ENCODE measurements around the gene OGDHL. TPM values are rescaled to one million over a fixed set of nuclear protein-coding genes. Genes with fewer than 3 reads are reported as not detected.
"Not testable (repeated sequence)": the region's sequence is repeated elsewhere in the genome, so short reads cannot be mapped to it uniquely, and the experiment has no call there.

The OGDHL gene
- polyA plus RNA-seq, 3 donors = 35.0 to 45.7 (median 41.4) TPM

GRCh38 chr10:49741108-49741995 is 20.8 kb downstream of the OGDHL start:
- no peak for DNase-seq (ENCODE audit: low read depth in 3 of 3, low spot score in 2 of 3)

GRCh38 chr10:49740346-49741107 is 21.6 kb downstream of the OGDHL start:
- DNase-seq (ENCODE audit: low read depth in 3 of 3, low spot score in 2 of 3) = no peak

- DNase-seq (ENCODE audit: low read depth in 3 of 3, low spot score in 2 of 3) = no peak
Measured at GRCh38 chr10:49739426-49739825, 22.7 kb downstream of the OGDHL start.

- no peak for DNase-seq (ENCODE audit: low read depth in 3 of 3, low spot score in 2 of 3)
Measured at GRCh38 chr10:49738616-49739360, 23.3 kb downstream of the OGDHL start.

GRCh38 chr10:49737474-49738201 is 24.5 kb downstream of the OGDHL start:
- DNase-seq (ENCODE audit: low read depth in 3 of 3, low spot score in 2 of 3) = no peak

GRCh38 chr10:49736564-49737113 is 25.5 kb downstream of the OGDHL start:
- no peak for DNase-seq (ENCODE audit: low read depth in 3 of 3, low spot score in 2 of 3)

GRCh38 chr10:49735848-49736563 is 26.1 kb downstream of the OGDHL start:
- no peak for DNase-seq (ENCODE audit: low read depth in 3 of 3, low spot score in 2 of 3)

- no peak for DNase-seq (ENCODE audit: low read depth in 3 of 3, low spot score in 2 of 3)
Measured at GRCh38 chr10:49735161-49735560, 27.0 kb downstream of the OGDHL start.

- no peak for DNase-seq (ENCODE audit: low read depth in 3 of 3, low spot score in 2 of 3)
Measured at GRCh38 chr10:49734676-49735075, 27.4 kb downstream of the OGDHL start.

- no peak for DNase-seq (ENCODE audit: low read depth in 3 of 3, low spot score in 2 of 3)
Measured at GRCh38 chr10:49733866-49734265, 28.3 kb downstream of the OGDHL start.

- DNase-seq (ENCODE audit: low read depth in 3 of 3, low spot score in 2 of 3) = no peak
Measured at GRCh38 chr10:49726593-49726992, 35.5 kb downstream of the OGDHL start.

GRCh38 chr10:49715157-49715556 is 47.0 kb downstream of the OGDHL start:
- not testable (repeated sequence) for DNase-seq (ENCODE audit: low read depth in 3 of 3, low spot score in 2 of 3)

GRCh38 chr10:49713266-49713665 is 48.9 kb downstream of the OGDHL start:
- no peak for DNase-seq (ENCODE audit: low read depth in 3 of 3, low spot score in 2 of 3)

GRCh38 chr10:49711481-49711880 is 50.6 kb downstream of the OGDHL start:
- no peak for DNase-seq (ENCODE audit: low read depth in 3 of 3, low spot score in 2 of 3)

GRCh38 chr10:49710966-49711365 is 51.2 kb downstream of the OGDHL start:
- no peak for DNase-seq (ENCODE audit: low read depth in 3 of 3, low spot score in 2 of 3)

- DNase-seq (ENCODE audit: low read depth in 3 of 3, low spot score in 2 of 3) = no peak
Measured at GRCh38 chr10:49709934-49710333, 52.2 kb downstream of the OGDHL start.

- DNase-seq (ENCODE audit: low read depth in 3 of 3, low spot score in 2 of 3) = no peak
Measured at GRCh38 chr10:49707585-49707984, 54.5 kb downstream of the OGDHL start.

GRCh38 chr10:49700997-49701396 is 61.1 kb downstream of the OGDHL start:
- no peak for DNase-seq (ENCODE audit: low read depth in 3 of 3, low spot score in 2 of 3)

- DNase-seq (ENCODE audit: low read depth in 3 of 3, low spot score in 2 of 3) = no peak
Measured at GRCh38 chr10:49700211-49700610, 61.9 kb downstream of the OGDHL start.
